Measurements from ENCODE around the gene FBXO30. TPM values are rescaled to one million over a fixed set of nuclear protein-coding genes. Genes with fewer than 3 reads are reported as not detected.
A peak's percentile ranks its signal among the peaks of the same experiment; 100 is the strongest.

FBXO30 gene
- total and polyA plus RNA-seq, 5 donors = 6.7 to 14.0 (median 13.4) TPM

DNA sequence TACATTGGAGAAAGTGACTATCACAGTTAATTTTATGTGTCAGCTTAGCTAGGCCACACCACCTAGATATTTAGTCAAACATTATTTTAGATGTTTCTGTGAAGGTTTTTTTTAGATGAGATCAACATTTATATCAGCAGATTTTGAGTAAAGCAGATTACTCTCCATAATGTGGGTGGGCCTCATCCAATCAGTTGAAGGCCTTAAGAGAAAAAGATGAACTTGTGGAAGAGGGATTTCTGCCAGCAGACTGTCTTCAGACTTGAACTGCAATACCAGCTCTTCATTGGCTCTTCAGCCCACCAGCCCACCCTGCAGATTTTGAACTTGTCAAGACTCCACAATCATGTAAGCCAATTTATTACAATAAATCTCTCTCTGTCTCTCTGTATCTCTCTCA lies 25.1 kb upstream of the FBXO30 start:
- intact Hi-C loops (cut with DNase I) = no loop called here
- no peak for DNase-seq
- no peaks in the 10 kb centered on the region for H3K27me3 ChIP-seq (ENCODE audit: control insufficient read depth, insufficient read depth)
- H3K4me3 ChIP-seq (ENCODE audit: low read length) = no peak overlapping the region
- no peak for ATAC-seq
- no peak overlapping the region for H3K27ac ChIP-seq (ENCODE audit: low read length)
- peaks cover 4% of the 10 kb centered on the region for H3K4me1 ChIP-seq (ENCODE audit: control insufficient read depth, insufficient read depth, low read length)
- H3K9me3 ChIP-seq (ENCODE audit: control insufficient read depth, low read length) = no peaks in the 10 kb centered on the region

DNA sequence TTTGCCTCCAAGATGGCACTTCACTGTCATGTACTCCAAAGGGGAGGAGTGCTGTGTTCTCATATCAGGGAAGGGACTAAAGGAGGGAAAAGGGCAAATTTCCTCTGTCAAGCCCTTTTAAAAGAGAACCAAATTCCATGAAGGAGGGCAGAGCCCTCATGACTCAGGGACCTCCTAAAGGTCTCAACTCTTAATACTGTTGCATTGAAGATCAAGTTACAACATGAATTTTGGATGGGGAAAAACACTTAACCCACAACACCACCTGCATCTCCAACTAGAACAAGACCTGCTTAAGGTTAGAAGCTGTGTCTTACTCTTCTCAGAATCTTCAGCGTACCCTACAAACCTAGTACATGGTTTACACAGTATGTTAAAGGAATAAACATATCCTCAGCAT lies 23.7 kb upstream of the FBXO30 start:
- peaks cover 4% of the 10 kb centered on the region for H3K4me1 ChIP-seq (ENCODE audit: control insufficient read depth, insufficient read depth, low read length)
- intact Hi-C loops (cut with DNase I) = no loop called here
- no peak overlapping the region for H3K27ac ChIP-seq (ENCODE audit: low read length)
- no peaks in the 10 kb centered on the region for H3K27me3 ChIP-seq (ENCODE audit: control insufficient read depth, insufficient read depth)
- H3K9me3 ChIP-seq (ENCODE audit: control insufficient read depth, low read length) = no peaks in the 10 kb centered on the region
- DNase-seq (no peak), ATAC-seq (no peak)
- H3K4me3 ChIP-seq (ENCODE audit: low read length) = no peak overlapping the region
- WGBS = 100% methylated on average over 1 of the region's 1 CpG

DNA sequence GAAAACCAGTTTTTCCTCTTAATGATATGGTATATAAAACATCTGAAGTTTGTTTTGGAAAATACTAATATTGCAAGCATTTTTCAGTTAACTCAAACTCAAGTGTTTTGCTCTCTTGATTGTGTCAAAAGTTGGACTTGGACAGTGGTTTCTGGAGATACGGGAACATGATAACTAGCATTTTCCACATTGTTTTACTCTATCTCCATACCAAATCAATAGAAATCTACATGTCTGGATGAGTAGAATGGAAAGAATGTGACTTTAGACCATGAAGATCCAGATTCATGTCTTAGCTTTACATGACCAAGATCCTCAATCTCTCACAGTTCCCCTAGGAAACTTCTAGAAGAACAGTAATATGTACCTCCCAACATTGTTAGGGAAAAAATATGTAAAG lies 22.2 kb upstream of the FBXO30 start:
- no peak for ATAC-seq
- H3K9me3 ChIP-seq (ENCODE audit: control insufficient read depth, low read length) = no peaks in the 10 kb centered on the region
- DNase-seq = no peak
- H3K4me1 ChIP-seq (ENCODE audit: control insufficient read depth, insufficient read depth, low read length) = peaks cover 2% of the 10 kb centered on the region
- no peak overlapping the region for H3K27ac ChIP-seq (ENCODE audit: low read length)
- intact Hi-C loops (cut with DNase I) = no loop called here
- 94% methylated on average over 1 of the region's 1 CpG for WGBS
- H3K27me3 ChIP-seq (ENCODE audit: control insufficient read depth, insufficient read depth) = no peaks in the 10 kb centered on the region
- H3K4me3 ChIP-seq (ENCODE audit: low read length) = no peak overlapping the region

DNA sequence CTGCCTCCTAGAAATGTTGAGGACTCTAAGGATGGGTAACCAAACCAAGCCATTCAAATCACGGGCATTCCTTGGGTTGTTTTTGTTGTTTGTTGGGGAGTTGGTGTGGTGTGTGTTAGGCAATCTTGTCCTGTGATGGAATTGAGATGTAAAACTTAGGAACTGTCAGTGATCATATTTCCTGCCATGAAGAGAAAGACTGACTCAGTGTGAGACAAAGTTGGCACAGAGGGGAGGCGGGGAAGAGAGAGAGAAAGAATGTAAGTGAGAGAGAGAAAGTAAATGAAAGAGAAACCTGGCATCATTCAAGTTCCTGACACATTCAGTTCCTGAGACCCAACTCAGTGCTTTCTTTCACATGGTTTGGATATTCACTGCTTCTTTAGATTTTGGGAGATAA lies 21.6 kb upstream of the FBXO30 start:
- no peak overlapping the region for H3K4me3 ChIP-seq (ENCODE audit: low read length)
- H3K27me3 ChIP-seq (ENCODE audit: control insufficient read depth, insufficient read depth) = no peaks in the 10 kb centered on the region
- 83% methylated on average over 2 of the region's 2 CpGs for WGBS
- ATAC-seq (no peak), DNase-seq (no peak)
- no peak overlapping the region for H3K27ac ChIP-seq (ENCODE audit: low read length)
- intact Hi-C loops (cut with DNase I) = no loop called here
- no peaks in the 10 kb centered on the region for H3K4me1 ChIP-seq (ENCODE audit: control insufficient read depth, insufficient read depth, low read length)
- H3K9me3 ChIP-seq (ENCODE audit: control insufficient read depth, low read length) = no peaks in the 10 kb centered on the region

DNA sequence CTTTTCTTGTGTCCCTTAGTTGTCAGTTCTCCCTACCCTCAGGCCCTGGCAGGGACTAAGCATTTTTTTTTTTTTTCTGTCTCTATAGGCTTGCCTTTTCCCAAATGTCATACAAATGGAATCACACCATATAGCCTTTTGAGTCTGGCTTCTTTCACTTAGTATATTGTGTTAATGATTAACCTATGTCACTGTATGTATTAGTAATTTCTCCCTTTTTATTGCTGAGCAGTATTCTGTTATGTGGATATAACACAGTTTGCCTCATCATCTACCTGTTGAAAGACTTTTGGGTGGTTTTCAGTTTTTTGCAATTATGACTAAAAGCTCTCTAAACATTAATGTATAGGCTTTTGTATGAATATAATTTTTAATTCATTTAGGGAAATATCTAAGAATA lies 16.0 kb upstream of the FBXO30 start:
- Histone ChIP-seq H3K27ac (ENCODE audit: low read length) (no peak overlapping the region), H3K9me3 (ENCODE audit: control insufficient read depth, low read length) (no peaks in the 10 kb centered on the region), H3K4me3 (ENCODE audit: low read length) (no peak overlapping the region), H3K4me1 (ENCODE audit: control insufficient read depth, insufficient read depth, low read length) (peaks cover 3% of the 10 kb centered on the region), H3K27me3 (ENCODE audit: control insufficient read depth, insufficient read depth) (no peaks in the 10 kb centered on the region)
- ATAC-seq = no peak
- DNase-seq = no peak
- intact Hi-C loops (cut with DNase I) = no loop called here

DNA sequence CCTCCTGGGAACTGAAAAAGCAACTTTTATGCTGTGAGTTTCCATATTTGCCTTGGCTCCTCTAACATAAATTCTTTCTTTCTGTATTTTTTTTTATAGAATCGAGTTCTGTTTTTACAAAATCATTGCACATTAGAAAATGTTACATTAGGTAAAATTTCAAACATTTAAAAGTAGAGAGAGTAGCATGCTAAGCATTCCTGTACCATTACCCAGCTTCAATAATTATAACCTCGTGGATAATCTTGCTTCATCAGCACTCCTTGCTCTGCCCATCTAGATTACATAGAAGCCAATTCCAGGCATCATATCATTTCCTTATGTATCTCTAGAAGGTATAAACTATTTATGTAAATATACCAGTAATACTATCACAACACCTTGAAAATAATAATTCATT lies 15.4 kb upstream of the FBXO30 start:
- Histone ChIP-seq H3K27me3 (ENCODE audit: control insufficient read depth, insufficient read depth) (no peaks in the 10 kb centered on the region), H3K4me3 (ENCODE audit: low read length) (no peak overlapping the region), H3K27ac (ENCODE audit: low read length) (no peak overlapping the region), H3K9me3 (ENCODE audit: control insufficient read depth, low read length) (no peaks in the 10 kb centered on the region), H3K4me1 (ENCODE audit: control insufficient read depth, insufficient read depth, low read length) (peaks cover 3% of the 10 kb centered on the region)
- DNase-seq = no peak
- intact Hi-C loops (cut with DNase I) = no loop called here
- ATAC-seq = no peak
- WGBS = 43% methylated on average over 2 of the region's 2 CpGs

DNA sequence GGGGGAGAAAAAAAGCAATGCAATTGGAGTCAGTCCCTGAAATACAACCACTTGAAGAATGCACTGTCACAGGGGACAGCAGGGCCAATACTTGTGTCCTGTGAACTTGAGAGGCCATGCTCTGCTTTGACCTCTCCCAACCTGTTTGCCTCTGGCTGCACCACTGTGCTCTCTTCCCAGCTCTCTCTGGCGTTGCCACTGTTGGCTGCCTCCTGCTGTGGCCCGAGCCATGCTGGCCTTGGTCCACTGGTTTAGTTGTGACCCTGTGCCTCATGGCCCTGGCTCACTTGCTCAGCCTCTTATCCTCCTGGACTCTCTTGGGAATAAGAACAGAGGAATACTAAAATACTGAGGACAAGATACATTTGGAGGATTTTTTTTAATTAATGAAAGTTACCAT lies 14.5 kb upstream of the FBXO30 start:
- Histone ChIP-seq H3K27ac (ENCODE audit: low read length) (no peak overlapping the region), H3K4me1 (ENCODE audit: control insufficient read depth, insufficient read depth, low read length) (peaks cover 3% of the 10 kb centered on the region), H3K27me3 (ENCODE audit: control insufficient read depth, insufficient read depth) (no peaks in the 10 kb centered on the region), H3K4me3 (ENCODE audit: low read length) (no peak overlapping the region), H3K9me3 (ENCODE audit: control insufficient read depth, low read length) (no peaks in the 10 kb centered on the region)
- DNase-seq (peak in 2 of 3 donors; percentile 60 to 76), ATAC-seq (peak in 1 of 2 donors; percentile 67)
- WGBS = 43% methylated on average over 2 of the region's 2 CpGs
- intact Hi-C loops (cut with DNase I) = no loop called here

DNA sequence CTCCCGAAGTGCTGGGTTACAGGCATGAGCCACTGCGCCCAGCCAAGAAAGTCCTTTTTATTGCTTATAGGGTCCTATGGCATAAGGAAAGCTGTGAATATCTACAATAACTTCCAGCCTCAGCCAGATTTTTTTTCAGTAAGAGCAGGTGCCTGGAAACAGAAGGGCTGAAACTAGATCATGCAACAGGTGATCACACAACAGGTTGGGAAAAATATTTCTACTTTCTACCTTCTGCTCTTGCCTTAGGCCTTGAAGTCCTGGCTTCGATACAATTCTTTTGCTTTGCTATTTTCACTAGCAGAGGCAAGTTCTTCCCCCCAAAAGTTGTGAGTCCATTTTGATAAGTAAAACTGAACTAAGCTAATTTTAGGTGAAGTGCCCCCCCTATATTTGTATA lies 9.7 kb upstream of the FBXO30 start:
- Histone ChIP-seq H3K27me3 (ENCODE audit: control insufficient read depth, insufficient read depth) (no peaks in the 10 kb centered on the region), H3K27ac (ENCODE audit: low read length) (no peak overlapping the region), H3K9me3 (ENCODE audit: control insufficient read depth, low read length) (no peaks in the 10 kb centered on the region), H3K4me3 (ENCODE audit: low read length) (no peak overlapping the region), H3K4me1 (ENCODE audit: control insufficient read depth, insufficient read depth, low read length) (peaks cover 3% of the 10 kb centered on the region)
- intact Hi-C loops (cut with DNase I) = no loop called here
- no peak for DNase-seq
- WGBS = 98% methylated on average over 3 of the region's 3 CpGs
- ATAC-seq = no peak

DNA sequence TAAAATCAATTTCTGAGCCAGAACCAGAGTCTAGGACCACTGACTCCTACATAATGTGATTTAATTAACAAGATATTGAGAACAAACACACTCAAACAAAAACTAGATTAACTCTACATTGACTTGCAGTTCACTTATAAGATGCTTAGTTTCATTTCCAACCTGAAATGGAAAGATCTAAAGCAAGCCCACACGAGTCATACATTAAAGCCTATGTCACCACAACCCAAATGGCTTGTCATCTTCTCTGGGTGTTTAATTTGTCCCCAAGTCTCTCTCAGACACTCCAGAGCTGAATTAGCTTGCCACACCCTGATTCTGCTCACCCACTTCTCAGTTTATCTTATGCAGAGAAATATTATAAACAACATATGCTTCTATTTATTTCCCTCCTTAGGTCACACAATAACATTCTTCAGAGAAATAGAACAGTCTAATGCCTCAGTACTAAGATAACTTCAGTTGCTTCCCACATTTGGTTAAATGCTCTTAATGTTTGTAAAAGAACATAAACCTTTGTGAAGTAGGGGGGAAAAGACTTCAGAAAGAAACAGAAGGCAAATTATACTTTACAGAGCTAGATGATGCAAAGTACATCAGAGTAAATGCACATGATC lies 8.8 kb upstream of the FBXO30 start:
- WGBS = 72% methylated on average over 1 of the region's 1 CpG
- intact Hi-C loops (cut with DNase I) = no loop called here
- no peak for ATAC-seq
- Histone ChIP-seq H3K9me3 (ENCODE audit: control insufficient read depth, low read length) (no peaks in the 10 kb centered on the region), H3K4me3 (ENCODE audit: low read length) (no peak overlapping the region), H3K27ac (ENCODE audit: low read length) (no peak overlapping the region), H3K27me3 (ENCODE audit: control insufficient read depth, insufficient read depth) (no peaks in the 10 kb centered on the region), H3K4me1 (ENCODE audit: control insufficient read depth, insufficient read depth, low read length) (no peaks in the 10 kb centered on the region)
- no peak for DNase-seq

DNA sequence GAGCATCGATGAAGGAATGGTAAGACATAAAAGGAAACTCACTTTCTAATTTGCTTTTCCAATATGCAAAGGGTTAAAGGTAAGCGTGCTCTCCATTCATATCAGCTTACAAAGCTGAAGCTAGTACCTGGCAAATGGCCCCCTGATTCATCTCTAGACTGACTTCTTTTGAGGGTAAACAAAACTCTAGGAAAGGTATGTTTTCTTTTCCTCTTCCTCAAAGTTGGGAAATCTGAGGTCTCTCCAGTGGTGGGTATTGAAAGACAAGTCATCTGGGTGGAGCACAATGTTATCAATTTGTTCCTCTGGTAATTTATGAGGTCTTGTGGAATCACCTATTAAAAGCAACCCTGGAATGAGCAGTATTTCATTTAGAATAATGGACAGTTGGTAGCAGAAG lies 7.9 kb upstream of the FBXO30 start:
- Histone ChIP-seq H3K27ac (ENCODE audit: low read length) (no peak overlapping the region), H3K27me3 (ENCODE audit: control insufficient read depth, insufficient read depth) (no peaks in the 10 kb centered on the region), H3K4me1 (ENCODE audit: control insufficient read depth, insufficient read depth, low read length) (no peaks in the 10 kb centered on the region), H3K9me3 (ENCODE audit: control insufficient read depth, low read length) (no peaks in the 10 kb centered on the region), H3K4me3 (ENCODE audit: low read length) (no peak overlapping the region)
- no peak for DNase-seq
- intact Hi-C loops (cut with DNase I) = no loop called here
- ATAC-seq = no peak
- WGBS = 90% methylated on average over 2 of the region's 2 CpGs

DNA sequence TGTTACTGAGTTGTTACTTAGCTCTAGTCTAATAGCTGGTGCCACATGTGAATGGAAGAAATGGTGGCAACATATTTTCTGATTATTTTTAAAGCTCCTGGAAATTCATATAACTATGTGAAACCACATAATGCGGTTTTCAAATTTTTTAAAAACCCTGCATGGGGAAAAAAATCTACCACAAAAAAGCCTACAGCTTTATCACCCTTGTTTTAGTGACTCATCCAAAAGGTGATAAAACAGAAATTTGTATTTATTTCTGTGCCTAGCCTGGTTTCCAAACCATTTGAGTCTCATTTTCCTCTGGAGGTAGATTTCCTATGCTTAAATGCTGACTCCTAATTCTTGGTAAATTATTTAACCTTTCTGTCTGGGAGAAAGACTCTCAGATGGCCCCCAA lies 5.4 kb upstream of the FBXO30 start:
- no peaks in the 10 kb centered on the region for H3K9me3 ChIP-seq (ENCODE audit: control insufficient read depth, low read length)
- H3K4me3 ChIP-seq (ENCODE audit: low read length) = no peak overlapping the region
- intact Hi-C loops (cut with DNase I) = loop anchor here in 1 of 4 donors (10.0 kb wide), 1 partner anchor 65 kb away; no protein-coding TSS in a partner anchor
- WGBS = 97% methylated on average over 1 of the region's 1 CpG
- H3K27me3 ChIP-seq (ENCODE audit: control insufficient read depth, insufficient read depth) = no peaks in the 10 kb centered on the region
- H3K27ac ChIP-seq (ENCODE audit: low read length) = no peak overlapping the region
- H3K4me1 ChIP-seq (ENCODE audit: control insufficient read depth, insufficient read depth, low read length) = no peaks in the 10 kb centered on the region
- no peak for DNase-seq
- no peak for ATAC-seq

DNA sequence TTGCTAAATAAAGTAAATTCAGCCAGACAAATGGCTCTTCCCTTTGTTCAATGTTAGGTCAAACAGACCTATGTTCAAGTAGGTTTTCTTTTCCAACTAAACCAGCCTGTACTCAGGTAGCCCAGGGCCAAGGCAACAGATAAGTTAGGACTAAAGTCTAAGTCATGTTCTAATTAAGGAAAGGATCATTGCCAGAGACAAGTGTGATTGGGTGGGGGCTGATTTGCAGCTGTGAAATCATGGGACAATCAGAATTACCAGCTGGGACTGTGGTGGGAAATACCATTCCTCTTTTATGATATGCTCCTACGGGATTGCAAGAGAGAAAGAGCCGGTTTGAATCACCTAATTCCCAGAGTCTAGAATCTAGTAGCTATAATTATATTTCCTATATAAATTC lies 4.2 kb upstream of the FBXO30 start:
- intact Hi-C loops (cut with DNase I) = loop anchor here in 1 of 4 donors (10.0 kb wide), 1 partner anchor 66 kb away; no protein-coding TSS in a partner anchor
- ATAC-seq (no peak), DNase-seq (no peak)
- H3K4me3 ChIP-seq (ENCODE audit: low read length) = no peak overlapping the region
- no peaks in the 10 kb centered on the region for H3K4me1 ChIP-seq (ENCODE audit: control insufficient read depth, insufficient read depth, low read length)
- WGBS = 64% methylated on average over 2 of the region's 2 CpGs
- no peak overlapping the region for H3K27ac ChIP-seq (ENCODE audit: low read length)
- no peaks in the 10 kb centered on the region for H3K27me3 ChIP-seq (ENCODE audit: control insufficient read depth, insufficient read depth)
- no peaks in the 10 kb centered on the region for H3K9me3 ChIP-seq (ENCODE audit: control insufficient read depth, low read length)
